ENCODE data around the gene UGT1A5.

DNA sequence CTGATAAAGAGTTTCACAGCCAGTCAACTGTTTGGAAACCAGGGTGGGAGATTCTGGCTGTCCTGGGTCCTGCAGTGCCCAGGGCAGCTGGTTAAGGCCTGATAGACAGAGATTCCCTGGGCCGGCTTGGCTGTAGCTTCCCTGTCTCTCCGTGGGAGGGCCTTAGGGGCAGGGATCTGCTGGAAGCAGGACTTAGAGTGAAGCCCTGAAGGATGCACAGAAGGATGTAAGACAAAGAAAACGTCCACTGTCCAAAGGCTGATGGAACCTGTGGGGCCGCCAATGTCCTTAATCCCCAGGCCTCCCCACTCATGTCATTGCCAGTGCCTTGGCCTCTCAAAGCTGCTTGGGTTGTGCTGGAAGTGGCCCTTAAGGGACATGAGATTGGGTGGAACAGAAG, 98.4 kb downstream of the UGT1A5 start:
- no peak for TF ChIP-seq EZH2 (IDR thresholded peaks at IDR 0.05)
- no peak for TF ChIP-seq POLR2AphosphoS5 (IDR thresholded peaks at IDR 0.05; ENCODE audit: borderline replicate concordance, low read depth, low read length)
- TF ChIP-seq FOXP2 (optimal IDR thresholded peaks at IDR 0.05; ENCODE audit: control extremely low read depth, extremely low read length, insufficient read depth), result no peak

Data from SK-N-MC (cell line).